ENCODE results near the gene TTR. TPM values are rescaled to one million over a fixed set of nuclear protein-coding genes. Genes with fewer than 3 reads are reported as not detected.

Gene TTR
- total and polyA plus RNA-seq, 8 donors: 0.32 to 2.0 (median 0.57) TPM; not detected in 2

GRCh38 chr18:31553800-31554199 lies 37.9 kb upstream of the TTR start:
- no peak for TF ChIP-seq CTCF (IDR thresholded peaks at IDR 0.05)
- intact Hi-C loops (cut with DNase I): loop anchor here in 1 of 2 donors (10.0 kb wide), 1 partner anchor 261 kb away; no protein-coding TSS in a partner anchor
- no peaks in the 10 kb centered on the region for H3K9me3 ChIP-seq
- DNase-seq (no peak), ATAC-seq (no peak)
- H3K4me1 ChIP-seq: peaks cover 0 to 3% of the 10 kb centered on the region in 2 donors
- H3K27ac ChIP-seq: no peak overlapping the region
- no peaks in the 10 kb centered on the region for H3K27me3 ChIP-seq
- no peaks in the 10 kb centered on the region for H3K36me3 ChIP-seq
- H3K4me3 ChIP-seq: no peak overlapping the region

DNA sequence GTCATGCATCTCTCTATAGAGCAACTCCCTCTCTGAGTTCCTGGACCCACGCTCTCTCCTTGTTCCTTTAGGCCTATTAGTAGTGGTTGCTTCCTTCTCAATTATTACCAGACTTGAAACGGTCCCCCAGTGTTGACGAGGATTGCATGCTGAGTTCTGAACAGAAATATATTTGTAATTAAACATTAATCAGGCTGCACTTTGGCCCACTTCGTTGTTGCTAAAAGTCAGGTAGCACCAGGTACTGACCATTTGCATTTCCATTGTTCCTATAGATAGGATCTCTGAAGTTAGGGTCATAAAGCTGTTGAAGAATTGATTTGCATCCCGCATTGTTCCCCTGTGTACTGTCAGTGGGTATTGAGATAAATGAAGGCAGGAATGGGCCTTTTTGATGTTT lies 36.9 kb upstream of the TTR start:
- Histone ChIP-seq H3K27me3 (no peaks in the 10 kb centered on the region), H3K27ac (no peak overlapping the region), H3K36me3 (no peaks in the 10 kb centered on the region), H3K4me3 (no peak overlapping the region), H3K4me1 (peaks cover 0 to 3% of the 10 kb centered on the region in 2 donors), H3K9me3 (no peaks in the 10 kb centered on the region)
- TF ChIP-seq CTCF (IDR thresholded peaks at IDR 0.05): no peak
- no peak for DNase-seq
- intact Hi-C loops (cut with DNase I): loop anchor here in 1 of 2 donors (5.0 to 10.0 kb wide), 2 partner anchors 168 to 260 kb away; no protein-coding TSS in a partner anchor
- no peak for ATAC-seq

DNA sequence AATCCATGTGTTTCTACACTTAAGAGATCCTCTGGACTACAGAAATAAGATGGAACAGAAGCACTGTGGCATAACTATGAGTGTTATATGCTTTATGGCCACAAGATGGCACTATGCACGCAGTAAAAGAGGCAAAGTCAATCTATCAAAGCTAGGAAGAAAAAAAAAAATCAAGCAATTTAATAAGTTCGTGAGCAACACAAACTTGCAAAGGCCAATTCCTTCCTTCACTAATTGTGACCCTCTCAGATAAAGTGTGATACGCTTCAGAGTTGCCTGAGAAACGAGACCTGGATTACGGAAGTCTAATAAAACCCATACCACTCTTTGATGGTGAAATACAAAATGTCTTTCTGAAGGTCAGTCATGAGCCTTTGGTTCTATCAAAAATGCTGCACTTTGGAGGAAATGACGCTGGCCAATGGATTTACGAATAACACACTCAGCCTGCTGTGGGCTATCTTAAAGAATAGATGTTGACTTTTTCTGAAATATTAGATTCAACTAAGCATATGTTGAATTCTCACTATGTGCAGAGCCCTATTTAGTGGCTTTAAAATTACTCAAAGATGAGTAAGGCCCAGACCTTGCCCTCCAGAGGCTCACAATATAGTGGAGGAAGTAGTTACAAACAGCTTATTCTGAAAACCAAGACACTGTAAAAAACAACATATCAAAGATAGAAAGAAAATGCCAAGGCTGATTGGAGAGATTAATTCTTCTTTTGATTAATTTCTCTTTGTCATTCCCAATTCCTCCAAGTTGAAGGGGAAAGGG lies 35.5 kb upstream of the TTR start:
- intact Hi-C loops (cut with DNase I): loop anchor here in 1 of 2 donors (5.0 to 10.0 kb wide), 2 partner anchors 166 to 259 kb away; no protein-coding TSS in a partner anchor
- H3K4me3 ChIP-seq: no peak overlapping the region
- H3K36me3 ChIP-seq: no peaks in the 10 kb centered on the region
- TF ChIP-seq CTCF (IDR thresholded peaks at IDR 0.05): peak; percentile 76 to 82
- H3K4me1 ChIP-seq: peaks cover 0 to under 1% of the 10 kb centered on the region in 2 donors
- no peaks in the 10 kb centered on the region for H3K9me3 ChIP-seq
- no peaks in the 10 kb centered on the region for H3K27me3 ChIP-seq
- DNase-seq: peak in 2 of 4 donors; percentile 65 to 78
- no peak overlapping the region for H3K27ac ChIP-seq
- peak; percentile 96 for ATAC-seq

GRCh38 chr18:31557446-31557845 lies 34.2 kb upstream of the TTR start:
- Histone ChIP-seq H3K27me3 (no peaks in the 10 kb centered on the region), H3K27ac (no peak overlapping the region), H3K4me1 (no peaks in the 10 kb centered on the region), H3K36me3 (no peaks in the 10 kb centered on the region), H3K4me3 (no peak overlapping the region), H3K9me3 (no peaks in the 10 kb centered on the region)
- no peak for TF ChIP-seq CTCF (IDR thresholded peaks at IDR 0.05)
- intact Hi-C loops (cut with DNase I): loop anchor here in 1 of 2 donors (5.0 to 10.0 kb wide), 2 partner anchors 165 to 257 kb away; no protein-coding TSS in a partner anchor
- DNase-seq (no peak), ATAC-seq (no peak)

DNA sequence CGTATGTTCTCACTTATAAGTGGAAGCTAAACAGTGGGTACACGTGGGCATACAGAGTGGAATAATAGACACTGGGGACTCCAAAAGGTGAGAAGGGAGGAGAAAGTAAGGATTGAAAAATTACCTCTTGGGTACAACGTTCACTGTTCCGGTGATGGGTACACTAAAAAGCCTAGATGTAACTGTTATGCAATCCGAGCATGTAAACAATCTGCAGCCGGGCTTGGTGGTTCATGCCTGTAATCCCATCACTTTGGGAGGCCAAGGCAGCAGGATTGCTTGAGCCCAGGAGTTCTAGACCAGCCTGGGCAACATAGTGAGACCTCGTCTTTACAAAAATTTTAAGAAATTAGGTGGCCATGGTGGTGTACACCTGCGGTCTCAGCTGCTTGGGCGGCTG lies 33.1 kb upstream of the TTR start:
- H3K36me3 ChIP-seq: no peaks in the 10 kb centered on the region
- intact Hi-C loops (cut with DNase I): loop anchor here in 1 of 2 donors (5.0 to 10.0 kb wide), 2 partner anchors 164 to 256 kb away; no protein-coding TSS in a partner anchor
- no peaks in the 10 kb centered on the region for H3K27me3 ChIP-seq
- H3K9me3 ChIP-seq: no peaks in the 10 kb centered on the region
- H3K4me3 ChIP-seq: no peak overlapping the region
- H3K27ac ChIP-seq: no peak overlapping the region
- ATAC-seq (no peak), DNase-seq (no peak)
- TF ChIP-seq CTCF (IDR thresholded peaks at IDR 0.05): no peak
- H3K4me1 ChIP-seq: no peaks in the 10 kb centered on the region

All from left lung (tissue), 10 donors.